Loucy (cell line): Measurements from ENCODE around the gene NRARP.

Experiments
- H2AFZ ChIP-seq: fragments of 200-600 bp; sonication (generic); 2 replicates; pipeline ENCODE4 v1.6.0; 2016; ENCODE audit warnings: antibody characterized with exemption, mild to moderate bottlenecking, low read length, moderate library complexity
- H3F3A ChIP-seq: fragments of 200-600 bp; 2 replicates; pipeline ENCODE4 v1.6.0; 2016; ENCODE audit warnings: antibody characterized with exemption, low read depth, mild to moderate bottlenecking
- H3K27me3 ChIP-seq: fragments of 200-600 bp; sonication (generic); 2 replicates; pipeline ENCODE4 v1.6.1; 2014; ENCODE audit warnings: low read length, mild to moderate bottlenecking; ENCODE audit not compliant: insufficient read depth, poor library complexity, severe bottlenecking
- H3K36me3 ChIP-seq: fragments of 200-600 bp; sonication (generic); 2 replicates; pipeline ENCODE4 v1.6.1; 2016; ENCODE audit warnings: low read length; ENCODE audit not compliant: insufficient read depth
- H3K4me1 ChIP-seq: fragments of 200-600 bp; sonication (generic); 2 replicates; pipeline ENCODE4 v1.5.1; 2014; ENCODE audit warnings: low read length, mild to moderate bottlenecking; ENCODE audit not compliant: insufficient read depth, poor library complexity, severe bottlenecking
- H3K4me2 ChIP-seq: fragments of 200-600 bp; sonication (generic); 2 replicates; pipeline ENCODE4 v1.6.0; 2014; ENCODE audit warnings: antibody characterized with exemption, low read length, low read depth, mild to moderate bottlenecking; ENCODE audit not compliant: poor library complexity, severe bottlenecking
- H3K4me3 ChIP-seq: fragments of 200-600 bp; sonication (generic); 2 replicates; pipeline ENCODE4 v1.5.1; 2014; ENCODE audit warnings: low read length, mild to moderate bottlenecking, mixed read lengths; ENCODE audit not compliant: poor library complexity, severe bottlenecking
- H3K79me2 ChIP-seq: fragments of 200-600 bp; sonication (generic); 2 replicates; pipeline ENCODE4 v1.6.1; 2014; ENCODE audit warnings: low read length; ENCODE audit not compliant: insufficient read depth
- H3K9ac ChIP-seq: fragments of 200-600 bp; sonication (generic); 2 replicates; pipeline ENCODE4 v1.6.0; 2014; ENCODE audit warnings: mild to moderate bottlenecking, low read depth, low read length, moderate library complexity; ENCODE audit not compliant: poor library complexity, severe bottlenecking
- H3K9me2 ChIP-seq: fragments of 200-600 bp; sonication (generic); replicated peaks from 2 replicates; pipeline ENCODE4 v1.6.1; 2016; ENCODE audit warnings: low read depth, low read length, mixed read lengths
- H3K9me3 ChIP-seq: fragments of 200-600 bp; sonication (generic); 2 replicates; pipeline ENCODE4 v1.6.1; 2014; ENCODE audit warnings: mild to moderate bottlenecking, antibody characterized with exemption, low read length, low read depth; ENCODE audit not compliant: insufficient read depth
- H4K20me1 ChIP-seq: fragments of 200-600 bp; sonication (generic); 2 replicates; pipeline ENCODE4 v1.6.0; 2014; ENCODE audit warnings: antibody characterized with exemption, low read length, mild to moderate bottlenecking; ENCODE audit not compliant: insufficient read depth, poor library complexity, severe bottlenecking
- EZH2phosphoT487 ChIP-seq: fragments of 200-600 bp; IDR thresholded peaks from 2 replicates; pipeline ENCODE4 v1.6.1; 2018; ENCODE audit warnings: antibody characterized with exemption, mild to moderate bottlenecking, moderate library complexity, borderline replicate concordance
- TF ChIP-seq, protein P1 (sequence below): fragments of 200-600 bp; sonication (generic); conservative IDR thresholded peaks from 2 replicates; pipeline ENCODE4 v1.5.1; 2014; ENCODE audit warnings: mild to moderate bottlenecking, antibody characterized with exemption, low read length

The NRARP gene

DNA sequence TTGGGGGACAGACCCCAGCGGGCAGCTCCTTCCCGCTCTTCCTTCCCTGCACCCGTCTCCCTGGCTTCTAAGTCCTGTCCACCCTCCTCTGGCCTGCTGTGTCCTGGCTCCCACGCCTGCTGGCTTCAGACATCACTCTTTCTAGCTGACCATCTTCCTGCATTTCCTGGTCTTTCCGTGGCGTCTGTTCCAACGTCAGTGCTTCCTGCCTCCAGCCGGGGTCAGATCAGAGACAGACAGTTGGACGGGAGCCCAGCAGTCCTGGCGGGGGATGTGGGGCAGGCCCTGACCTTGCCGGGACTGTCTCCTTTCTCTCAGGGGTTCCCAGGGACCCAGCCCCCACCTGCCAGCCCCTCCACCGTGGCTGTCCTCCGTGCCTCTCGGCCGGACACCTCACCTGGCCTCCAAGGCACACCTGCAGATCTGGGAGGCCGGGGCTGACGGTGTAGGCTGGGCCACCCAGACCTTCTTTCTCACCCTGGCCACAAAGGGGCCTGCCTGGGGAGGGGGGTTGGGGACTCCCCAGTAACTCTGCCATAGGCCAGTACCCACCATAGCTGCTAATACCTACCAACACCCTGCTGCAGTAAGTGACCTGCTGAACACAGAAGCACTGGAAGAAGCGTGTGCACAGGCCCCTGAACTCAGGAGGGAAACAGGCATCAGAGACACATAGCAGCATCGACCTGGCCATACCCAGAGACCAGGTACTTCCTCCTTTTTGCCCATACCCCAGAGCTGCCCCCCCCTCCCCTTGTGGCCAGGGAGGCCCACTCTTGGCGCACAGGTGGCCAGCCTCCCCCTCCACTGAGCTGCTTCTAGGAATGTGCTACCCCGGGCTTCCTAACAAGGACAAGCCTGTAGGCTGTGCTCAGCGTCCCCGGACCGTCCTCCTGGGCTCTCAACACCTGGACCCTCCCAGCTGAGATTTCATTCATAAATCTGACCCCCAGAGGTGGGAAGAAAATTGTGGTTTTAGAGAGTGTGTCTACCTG, 5.1 kb downstream of the NRARP start:
- H3K9me3 ChIP-seq, result no peaks in the 10 kb centered on the region
- H3K27me3 ChIP-seq, result no peaks in the 10 kb centered on the region
- no peak overlapping the region for H2AFZ ChIP-seq
- no peak overlapping the region for H3K4me3 ChIP-seq
- no peak overlapping the region for H3K9ac ChIP-seq
- no peak for TF ChIP-seq EZH2phosphoT487
- TF ChIP-seq, protein P1, sequence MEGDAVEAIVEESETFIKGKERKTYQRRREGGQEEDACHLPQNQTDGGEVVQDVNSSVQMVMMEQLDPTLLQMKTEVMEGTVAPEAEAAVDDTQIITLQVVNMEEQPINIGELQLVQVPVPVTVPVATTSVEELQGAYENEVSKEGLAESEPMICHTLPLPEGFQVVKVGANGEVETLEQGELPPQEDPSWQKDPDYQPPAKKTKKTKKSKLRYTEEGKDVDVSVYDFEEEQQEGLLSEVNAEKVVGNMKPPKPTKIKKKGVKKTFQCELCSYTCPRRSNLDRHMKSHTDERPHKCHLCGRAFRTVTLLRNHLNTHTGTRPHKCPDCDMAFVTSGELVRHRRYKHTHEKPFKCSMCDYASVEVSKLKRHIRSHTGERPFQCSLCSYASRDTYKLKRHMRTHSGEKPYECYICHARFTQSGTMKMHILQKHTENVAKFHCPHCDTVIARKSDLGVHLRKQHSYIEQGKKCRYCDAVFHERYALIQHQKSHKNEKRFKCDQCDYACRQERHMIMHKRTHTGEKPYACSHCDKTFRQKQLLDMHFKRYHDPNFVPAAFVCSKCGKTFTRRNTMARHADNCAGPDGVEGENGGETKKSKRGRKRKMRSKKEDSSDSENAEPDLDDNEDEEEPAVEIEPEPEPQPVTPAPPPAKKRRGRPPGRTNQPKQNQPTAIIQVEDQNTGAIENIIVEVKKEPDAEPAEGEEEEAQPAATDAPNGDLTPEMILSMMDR, result no peak
- H3K4me1 ChIP-seq, result no peaks in the 10 kb centered on the region
- H3K79me2 ChIP-seq, result no peaks in the 10 kb centered on the region
- H3F3A ChIP-seq, result no peaks in the 10 kb centered on the region
- H4K20me1 ChIP-seq, result no peaks in the 10 kb centered on the region
- no peaks in the 10 kb centered on the region for H3K36me3 ChIP-seq
- no peaks in the 10 kb centered on the region for H3K9me2 ChIP-seq
- no peak overlapping the region for H3K4me2 ChIP-seq

- Histone ChIP-seq H3K27me3 (no peaks in the 10 kb centered on the region), H3K36me3 (no peaks in the 10 kb centered on the region), H3K9me2 (no peaks in the 10 kb centered on the region), H2AFZ (no peak overlapping the region), H3K9me3 (no peaks in the 10 kb centered on the region), H3K4me3 (no peak overlapping the region), H3F3A (no peaks in the 10 kb centered on the region), H3K4me2 (no peak overlapping the region), H3K79me2 (no peaks in the 10 kb centered on the region), H3K9ac (no peak overlapping the region), H3K4me1 (no peaks in the 10 kb centered on the region), H4K20me1 (no peaks in the 10 kb centered on the region)
- TF ChIP-seq, protein P1, result no peak
- TF ChIP-seq EZH2phosphoT487, result no peak
Observed at GRCh38 chr9:137295849-137296669, 6.0 kb downstream of the NRARP start.

DNA sequence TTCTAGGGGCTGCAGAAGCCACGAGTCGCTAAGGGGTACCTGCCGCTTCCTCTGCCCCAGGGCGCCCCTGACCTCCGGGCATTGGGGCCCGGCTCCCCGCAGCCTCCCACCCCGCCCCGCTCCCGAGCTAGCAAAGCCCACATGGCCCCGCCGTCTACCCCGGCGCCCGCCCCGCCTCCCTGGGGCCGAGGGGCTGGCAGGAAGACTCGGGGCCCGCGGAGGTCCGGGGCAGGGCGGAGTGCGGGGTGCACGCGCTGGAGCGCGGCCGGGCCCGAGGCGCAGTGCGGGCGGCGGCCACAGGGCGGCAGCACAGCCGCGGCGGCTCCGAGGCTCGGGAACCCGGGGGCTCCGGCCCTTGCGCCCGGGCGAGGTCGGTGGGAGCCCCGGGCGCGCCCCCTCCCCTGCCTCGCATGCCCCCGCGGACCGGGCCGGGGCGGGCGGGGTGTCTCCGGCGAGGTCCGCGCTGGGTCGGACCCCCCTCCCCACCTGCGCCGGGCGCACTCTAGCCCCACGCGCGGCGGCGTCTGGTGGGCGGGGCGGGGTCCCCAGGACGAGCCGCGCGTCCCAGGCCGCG, 6.7 kb downstream of the NRARP start:
- Histone ChIP-seq H3K9ac (no peak overlapping the region), H4K20me1 (no peaks in the 10 kb centered on the region), H3K4me2 (no peak overlapping the region), H3F3A (no peaks in the 10 kb centered on the region), H3K4me1 (no peaks in the 10 kb centered on the region), H3K4me3 (no peak overlapping the region), H3K9me3 (no peaks in the 10 kb centered on the region), H3K27me3 (no peaks in the 10 kb centered on the region), H3K36me3 (no peaks in the 10 kb centered on the region), H3K79me2 (no peaks in the 10 kb centered on the region), H2AFZ (no peak overlapping the region), H3K9me2 (no peaks in the 10 kb centered on the region)
- TF ChIP-seq EZH2phosphoT487, result no peak
- TF ChIP-seq, protein P1, result no peak
